ENCODE measurements around the gene TRDMT1.

- TF ChIP-seq CTCF (IDR thresholded peaks at IDR 0.05), result no peak
- TF ChIP-seq EZH2 (IDR thresholded peaks at IDR 0.05), result no peak
- TF ChIP-seq EZH2phosphoT487 (IDR thresholded peaks at IDR 0.05), result no peak
These were observed 47.5 kb upstream of the TRDMT1 start for GRCh38 chr10:17248964-17249363.

Measured in neural progenitor cell (in vitro differentiated cells).